Measurements from ENCODE around the gene PRCC.
"Not testable (repeated sequence)": the region's sequence is repeated elsewhere in the genome, so short reads cannot be mapped to it uniquely, and the experiment has no call there.

- not testable (repeated sequence) for TF ChIP-seq CTCF (IDR thresholded peaks at IDR 0.05); POLR2A (IDR thresholded peaks at IDR 0.05; ENCODE audit: low read depth); POLR2AphosphoS5 (IDR thresholded peaks at IDR 0.05); EP300 (IDR thresholded peaks at IDR 0.05)
These were observed 2.2 kb upstream of the PRCC start for GRCh38 chr1:156765136-156765535.

All from esophagus muscularis mucosa (tissue), 4 donors.